Measurements from ENCODE around the gene MEG3.

MEG3 gene

GRCh38 chr14:100866666-100867630 lies 41.0 kb downstream of the MEG3 start:
- no peak overlapping the region for H3K4me3 ChIP-seq (ENCODE audit: low read length)
- no peak for DNase-seq (ENCODE audit: low read depth)
- TF ChIP-seq, protein P1, sequence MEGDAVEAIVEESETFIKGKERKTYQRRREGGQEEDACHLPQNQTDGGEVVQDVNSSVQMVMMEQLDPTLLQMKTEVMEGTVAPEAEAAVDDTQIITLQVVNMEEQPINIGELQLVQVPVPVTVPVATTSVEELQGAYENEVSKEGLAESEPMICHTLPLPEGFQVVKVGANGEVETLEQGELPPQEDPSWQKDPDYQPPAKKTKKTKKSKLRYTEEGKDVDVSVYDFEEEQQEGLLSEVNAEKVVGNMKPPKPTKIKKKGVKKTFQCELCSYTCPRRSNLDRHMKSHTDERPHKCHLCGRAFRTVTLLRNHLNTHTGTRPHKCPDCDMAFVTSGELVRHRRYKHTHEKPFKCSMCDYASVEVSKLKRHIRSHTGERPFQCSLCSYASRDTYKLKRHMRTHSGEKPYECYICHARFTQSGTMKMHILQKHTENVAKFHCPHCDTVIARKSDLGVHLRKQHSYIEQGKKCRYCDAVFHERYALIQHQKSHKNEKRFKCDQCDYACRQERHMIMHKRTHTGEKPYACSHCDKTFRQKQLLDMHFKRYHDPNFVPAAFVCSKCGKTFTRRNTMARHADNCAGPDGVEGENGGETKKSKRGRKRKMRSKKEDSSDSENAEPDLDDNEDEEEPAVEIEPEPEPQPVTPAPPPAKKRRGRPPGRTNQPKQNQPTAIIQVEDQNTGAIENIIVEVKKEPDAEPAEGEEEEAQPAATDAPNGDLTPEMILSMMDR (conservative IDR thresholded peaks at IDR 0.05; ENCODE audit: low read depth, low read length), result no peak

DNA sequence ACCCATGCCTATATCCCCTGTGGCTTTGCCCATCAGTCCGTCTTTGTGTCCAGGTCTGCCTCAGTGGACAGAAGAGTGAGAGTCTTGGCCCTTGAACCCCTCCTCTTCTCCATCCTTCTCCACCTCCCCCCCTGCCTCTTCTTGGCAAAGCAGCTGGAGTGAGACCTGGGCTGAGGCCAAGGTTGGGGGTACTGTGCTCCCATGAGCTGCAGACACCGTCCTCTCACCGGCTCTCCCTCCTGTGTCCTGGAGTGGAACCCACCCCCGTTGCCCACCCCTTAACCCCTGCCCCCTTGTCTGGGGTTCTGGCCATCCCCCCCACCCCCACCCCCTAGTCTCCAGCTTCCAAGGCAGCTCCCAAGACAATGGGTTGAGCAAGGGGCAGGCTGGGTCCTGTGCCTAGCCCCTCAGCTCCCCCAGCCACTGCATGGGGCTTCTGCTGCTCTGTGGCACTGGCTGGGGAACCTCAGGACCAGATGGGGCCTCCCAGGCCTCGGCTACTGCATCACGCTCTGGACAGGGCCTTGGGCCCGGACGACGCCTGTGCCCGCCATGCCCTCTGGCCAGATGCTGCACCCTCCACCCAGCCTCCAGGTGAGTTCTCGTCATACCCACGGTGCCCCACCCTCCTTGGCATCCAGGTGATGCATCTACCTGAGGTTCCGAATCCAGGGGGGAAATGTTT lies 41.9 kb downstream of the MEG3 start:
- H3K4me3 ChIP-seq (ENCODE audit: low read length), result no peak overlapping the region
- TF ChIP-seq, protein P1 (conservative IDR thresholded peaks at IDR 0.05; ENCODE audit: low read depth, low read length), result no peak
- no peak for DNase-seq (ENCODE audit: low read depth)

GRCh38 chr14:100868621-100869370 lies 42.9 kb downstream of the MEG3 start:
- TF ChIP-seq, protein P1 (conservative IDR thresholded peaks at IDR 0.05; ENCODE audit: low read depth, low read length), result no peak

GRCh38 chr14:100871234-100872186 lies 45.6 kb downstream of the MEG3 start:
- no peak overlapping the region for H3K4me3 ChIP-seq (ENCODE audit: low read length)
- TF ChIP-seq, protein P1 (conservative IDR thresholded peaks at IDR 0.05; ENCODE audit: low read depth, low read length), result no peak
- DNase-seq (ENCODE audit: low read depth), result no peak

More at GRCh38 chr14:100868621-100869370, 42.9 kb downstream of the MEG3 start:
- no peak for DNase-seq (ENCODE audit: low read depth)
- no peak overlapping the region for H3K4me3 ChIP-seq (ENCODE audit: low read length)

- H3K4me3 ChIP-seq (ENCODE audit: low read length), result no peak overlapping the region
- DNase-seq (ENCODE audit: low read depth), result no peak
- TF ChIP-seq, protein P1 (conservative IDR thresholded peaks at IDR 0.05; ENCODE audit: low read depth, low read length), result no peak
Measured at GRCh38 chr14:100872259-100873095, 46.6 kb downstream of the MEG3 start.

Measured in retinal pigment epithelial cell (primary cell).